Mammary epithelial cell (primary cell): ENCODE data around the gene LNX1.
"Not testable (repeated sequence)": the region's sequence is repeated elsewhere in the genome, so short reads cannot be mapped to it uniquely, and the experiment has no call there.

Experiments used
- CTCF ChIP-seq, 2 donors: IDR thresholded peaks in 1 of 2; conservative IDR thresholded peaks in 1 of 2; 2 replicates each; pipeline ENCODE4 v1.5.1; 2011 to 2012; ENCODE audit warnings: inconsistent platforms in 2 of 2, low read length in 2 of 2, mild to moderate bottlenecking in 2 of 2, control low read depth in 1 of 2, low read depth in 1 of 2; ENCODE audit not compliant: insufficient read depth in 1 of 2; ENCODE audit errors: extremely low read depth in 1 of 2
- EZH2 ChIP-seq: IDR thresholded peaks from 2 replicates; pipeline ENCODE4 v1.6.1; 2012; ENCODE audit warnings: low read length, inconsistent platforms, borderline replicate concordance

DNA sequence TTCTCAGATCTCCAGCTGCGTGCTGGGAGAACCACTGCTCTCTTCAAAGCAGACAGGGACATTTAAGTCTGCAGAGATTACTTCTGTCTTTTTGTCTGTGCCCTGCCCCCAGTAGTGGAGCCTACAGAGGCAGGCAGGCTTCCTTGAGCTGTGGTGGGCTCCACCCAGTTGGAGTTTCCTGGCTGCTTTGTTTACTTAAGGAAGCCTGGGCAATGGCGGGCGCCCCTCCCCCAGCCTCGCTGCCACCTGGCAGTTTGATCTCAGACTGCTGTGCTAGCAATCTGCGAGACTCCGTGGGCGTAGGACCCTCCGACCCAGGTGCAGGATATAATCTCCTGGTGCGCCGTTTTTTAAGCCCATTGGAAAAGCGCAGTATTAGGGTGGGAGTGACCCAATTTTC is 181.8 kb downstream of the LNX1 start:
- not testable (repeated sequence) for TF ChIP-seq CTCF (conservative IDR thresholded peaks at IDR 0.05 in 1 of 2, IDR thresholded peaks at IDR 0.05 in 1 of 2; ENCODE audit: extremely low read depth in 1 of 2, insufficient read depth in 1 of 2, low read depth in 1 of 2, low read length in 2 of 2); EZH2
